PC-3 (cell line): ENCODE data around the gene LRP1B.

Experiments used
- CTCF ChIP-seq: fragments of 300-600 bp; sonication (generic); conservative IDR thresholded peaks from 2 replicates; pipeline ENCODE4 v1.5.1; 2017; ENCODE audit warnings: antibody characterized with exemption, low read depth, mild to moderate bottlenecking, low read length
- EZH2 ChIP-seq: fragments of 300-600 bp; sonication (generic); IDR thresholded peaks from one replicate; pipeline ENCODE4 v1.6.1; 2017; ENCODE audit warnings: antibody characterized with exemption, mild to moderate bottlenecking, low read length; ENCODE audit not compliant: unreplicated experiment

GRCh38 chr2:140905083-140905781 is 1225.6 kb downstream of the LRP1B start:
- no peak for TF ChIP-seq CTCF
- TF ChIP-seq EZH2 = no peak
